HCT116 (cell line): ENCODE measurements around the gene ADD1. TPM values are rescaled to one million over a fixed set of nuclear protein-coding genes. Genes with fewer than 3 reads are reported as not detected.

Source experiments
- ATAC-seq: fragments of 200-7000 bp; cut with Tn5 transposase; 2 replicates; pipeline ENCODE4 v1.9.1; 2020; ENCODE audit warnings: mild to moderate bottlenecking, moderate library complexity
- BruUV-seq: library from RNA; stranded (reverse); fragments of 400-500 nt; replicated peaks from 2 replicates; lab custom pipeline; 2021; lab: Mats Ljungman, UMichigan
- CTCF ChIA-PET: fragments of 300-600 bp; sonication (Branson Sonifier 250); formaldehyde crosslinking; loops from one replicate; lab custom pipeline; 2021; ENCODE audit warnings: antibody characterized with exemption; lab: Charles Lee
- POLR2A ChIA-PET: fragments of 300-600, 350-600 bp; sonication (Branson Sonifier 250); formaldehyde crosslinking; loops from one replicate; lab custom pipeline; 2021; ENCODE audit warnings: antibody characterized with exemption; lab: Charles Lee
- RAD21 ChIA-PET, 2 experiments: fragments of 300-600 bp; sonication (Branson Sonifier 250); formaldehyde crosslinking; loops; one replicate each; lab custom pipeline; 2023; ENCODE audit warnings: low total read pairs in 2 of 2; ENCODE audit not compliant: uncharacterized antibody in 2 of 2, unreplicated experiment in 2 of 2, low non-redundant PET in 1 of 2; lab: Charles Lee
- DNase-seq: peaks from one replicate; pipeline ENCODE4 v3.0.0-alpha.2; 2010; ENCODE audit warnings: low read depth, low spot score
- H2AFZ ChIP-seq: fragments of 200-600 bp; shearing (Covaris generic), sonication (generic); 2 replicates; pipeline ENCODE4 v1.6.1; 2017; ENCODE audit warnings: low read depth, mixed run types, mixed read lengths, antibody characterized with exemption, low read length; ENCODE audit not compliant: poor library complexity, severe bottlenecking
- H3K27ac ChIP-seq: 2 replicates; pipeline ENCODE4 v1.5.1; 2012; ENCODE audit warnings: low read depth, low read length
- H3K27me3 ChIP-seq: fragments of 200-600 bp; sonication (generic); 2 replicates; pipeline ENCODE4 v1.6.1; 2016; ENCODE audit warnings: mixed run types, low read length, mixed read lengths; ENCODE audit not compliant: insufficient read depth
- H3K36me3 ChIP-seq, 2 experiments: fragments of 200-500 bp in 1 of 2; fragments of 200-600 bp in 1 of 2; sonication (Bioruptor generic) in 1 of 2; sonication (generic) in 1 of 2; 2 replicates each; pipeline versions ENCODE4 v1.5.1 to v1.6.1; 2014 to 2016; ENCODE audit warnings: low read length in 2 of 2, inconsistent platforms in 1 of 2, mixed read lengths in 1 of 2, mixed run types in 1 of 2; ENCODE audit not compliant: insufficient read depth in 2 of 2, control insufficient read depth in 1 of 2
- H3K4me1 ChIP-seq, 2 experiments: fragments of 200-600 bp in 1 of 2; sonication (generic) in 1 of 2; 2 replicates each; pipeline versions ENCODE4 v1.5.1 to v1.6.1; 2012 to 2017; ENCODE audit warnings: low read length in 2 of 2, inconsistent platforms in 1 of 2, mild to moderate bottlenecking in 1 of 2, mixed read lengths in 1 of 2, mixed run types in 1 of 2, moderate library complexity in 1 of 2; ENCODE audit not compliant: insufficient read depth in 2 of 2, control insufficient read depth in 1 of 2
- H3K4me2 ChIP-seq: fragments of 200-600 bp; sonication (generic); 2 replicates; pipeline ENCODE4 v1.6.1; 2017; ENCODE audit warnings: mixed run types, low read length, mixed read lengths
- H3K4me3 ChIP-seq, 2 experiments: fragments of 200-600 bp in 1 of 2; sonication (generic) in 1 of 2; replicated peaks in 1 of 2; 2 replicates each; pipeline ENCODE4 v1.5.1; 2011 to 2016; ENCODE audit warnings: low read length in 2 of 2, control low read depth in 1 of 2, low read depth in 1 of 2, mild to moderate bottlenecking in 1 of 2, mixed read lengths in 1 of 2, mixed run types in 1 of 2
- H3K79me2 ChIP-seq: fragments of 200-600 bp; sonication (generic); 2 replicates; pipeline ENCODE4 v1.6.1; 2017; ENCODE audit warnings: mild to moderate bottlenecking, mixed run types, low read length, moderate library complexity, mixed read lengths; ENCODE audit not compliant: insufficient read depth
- H3K9ac ChIP-seq: fragments of 200-600 bp; sonication (generic); 2 replicates; pipeline ENCODE4 v1.6.1; 2016; ENCODE audit warnings: low read length, mixed read lengths
- H3K9me2 ChIP-seq: fragments of 200-600 bp; sonication (generic), shearing (Covaris generic); 2 replicates; pipeline ENCODE4 v1.6.1; 2017; ENCODE audit warnings: mixed run types, mild to moderate bottlenecking, moderate library complexity; ENCODE audit not compliant: insufficient read depth
- H3K9me3 ChIP-seq, 2 experiments: fragments of 200-500 bp in 1 of 2; fragments of 200-600 bp in 1 of 2; sonication (Bioruptor generic) in 1 of 2; sonication (generic) in 1 of 2; 2 replicates each; pipeline ENCODE4 v1.6.1; 2014 to 2017; ENCODE audit warnings: low read length in 2 of 2, mixed read lengths in 2 of 2, inconsistent platforms in 1 of 2, low read depth in 1 of 2, mild to moderate bottlenecking in 1 of 2, mixed run types in 1 of 2, moderate library complexity in 1 of 2; ENCODE audit not compliant: control insufficient read depth in 1 of 2, insufficient read depth in 1 of 2
- H4K20me1 ChIP-seq: fragments of 200-600 bp; sonication (generic), shearing (Covaris generic); 2 replicates; pipeline ENCODE4 v1.6.1; 2017; ENCODE audit warnings: mixed run types, mild to moderate bottlenecking, moderate library complexity; ENCODE audit not compliant: insufficient read depth
- CBX3 ChIP-seq: IDR thresholded peaks from 2 replicates; pipeline ENCODE4 v1.6.1; 2012; ENCODE audit warnings: low read depth
- ELF1 ChIP-seq: IDR thresholded peaks from 2 replicates; pipeline ENCODE4 v1.6.1; 2012; ENCODE audit warnings: low read depth, borderline replicate concordance
- EZH2 ChIP-seq: fragments of 200-600 bp; sonication (generic); IDR thresholded peaks from 2 replicates; pipeline ENCODE4 v1.6.1; 2017; ENCODE audit warnings: antibody characterized with exemption, mixed run types
- FOSL1 ChIP-seq: IDR thresholded peaks from 2 replicates; pipeline ENCODE4 v1.6.1; 2012; ENCODE audit warnings: low read depth
- RAD21 ChIP-seq: IDR thresholded peaks from 2 replicates; pipeline ENCODE4 v1.6.1; 2012; ENCODE audit warnings: low read depth, mild to moderate bottlenecking
- ZBTB33 ChIP-seq: IDR thresholded peaks from 2 replicates; pipeline ENCODE4 v1.6.1; 2011; ENCODE audit warnings: mild to moderate bottlenecking, low read length, moderate library complexity; ENCODE audit not compliant: insufficient replicate concordance; ENCODE audit errors: extremely low read depth
- intact Hi-C: fragments of 100-400 bp; cut with micrococcal nuclease; formaldehyde crosslinking; loops from 2 replicates; pipeline ENCODE4 v1.10.0; 2022
- total RNA-seq: library from RNA; stranded (reverse); gene quantifications from one replicate; pipeline ENCODE4 v1.2.1, GENCODE V29; 2021; ENCODE audit not compliant: unreplicated experiment
- TF ChIP-seq, protein P1 (sequence below), 3 experiments: fragments of 200-600 bp in 1 of 3; sonication (generic) in 1 of 3; IDR thresholded peaks in 2 of 3; conservative IDR thresholded peaks in 1 of 3; 2 replicates each; pipeline ENCODE4 v1.5.1; 2012 to 2017; ENCODE audit warnings: low read depth in 2 of 3, low read length in 2 of 3, antibody characterized with exemption in 1 of 3, borderline replicate concordance in 1 of 3, control low read depth in 1 of 3, mild to moderate bottlenecking in 1 of 3, mixed read lengths in 1 of 3, mixed run types in 1 of 3, moderate library complexity in 1 of 3; ENCODE audit not compliant: insufficient read depth in 1 of 3

Gene ADD1
- total RNA-seq, 1 experiment from 2014 or later = 139 TPM

GRCh38 chr4:2953496-2953895, 109.9 kb downstream of the ADD1 start:
- CTCF ChIA-PET = interaction anchor here (1.0 to 1.3 kb wide), 2 partner anchors 9 to 16 kb away, joined by 3 to 7 read pairs; no protein-coding TSS in a partner anchor
- no peak for ATAC-seq
- no peak overlapping the region for H3K9ac ChIP-seq
- H3K9me3 ChIP-seq = peaks cover 6 to 11% of the 10 kb centered on the region in 2 experiments; a peak in 2 of 4 replicates
- H4K20me1 ChIP-seq = peaks cover 19% of the 10 kb centered on the region; the same call in 1 of the 2 replicates
- no peak overlapping the region for H3K27ac ChIP-seq
- BruUV-seq = no TSS peak
- peaks cover 65 to 87% of the 10 kb centered on the region in 2 experiments for H3K36me3 ChIP-seq
- H3K4me1 ChIP-seq = no peaks in the 10 kb centered on the region
- no peak overlapping the region for H2AFZ ChIP-seq
- RAD21 ChIA-PET = no interaction called here
- H3K79me2 ChIP-seq = peaks cover 81% of the 10 kb centered on the region
- no peak overlapping the region for H3K4me3 ChIP-seq
- no peaks in the 10 kb centered on the region for H3K27me3 ChIP-seq
- DNase-seq = no peak
- no peak for TF ChIP-seq ELF1
- TF ChIP-seq CBX3 = no peak
- no peak for TF ChIP-seq EZH2
- TF ChIP-seq RAD21 = no peak
- POLR2A ChIA-PET = no interaction called here
- intact Hi-C loops = no loop called here
- H3K9me2 ChIP-seq = no peaks in the 10 kb centered on the region
- H3K4me2 ChIP-seq = no peak overlapping the region

DNA sequence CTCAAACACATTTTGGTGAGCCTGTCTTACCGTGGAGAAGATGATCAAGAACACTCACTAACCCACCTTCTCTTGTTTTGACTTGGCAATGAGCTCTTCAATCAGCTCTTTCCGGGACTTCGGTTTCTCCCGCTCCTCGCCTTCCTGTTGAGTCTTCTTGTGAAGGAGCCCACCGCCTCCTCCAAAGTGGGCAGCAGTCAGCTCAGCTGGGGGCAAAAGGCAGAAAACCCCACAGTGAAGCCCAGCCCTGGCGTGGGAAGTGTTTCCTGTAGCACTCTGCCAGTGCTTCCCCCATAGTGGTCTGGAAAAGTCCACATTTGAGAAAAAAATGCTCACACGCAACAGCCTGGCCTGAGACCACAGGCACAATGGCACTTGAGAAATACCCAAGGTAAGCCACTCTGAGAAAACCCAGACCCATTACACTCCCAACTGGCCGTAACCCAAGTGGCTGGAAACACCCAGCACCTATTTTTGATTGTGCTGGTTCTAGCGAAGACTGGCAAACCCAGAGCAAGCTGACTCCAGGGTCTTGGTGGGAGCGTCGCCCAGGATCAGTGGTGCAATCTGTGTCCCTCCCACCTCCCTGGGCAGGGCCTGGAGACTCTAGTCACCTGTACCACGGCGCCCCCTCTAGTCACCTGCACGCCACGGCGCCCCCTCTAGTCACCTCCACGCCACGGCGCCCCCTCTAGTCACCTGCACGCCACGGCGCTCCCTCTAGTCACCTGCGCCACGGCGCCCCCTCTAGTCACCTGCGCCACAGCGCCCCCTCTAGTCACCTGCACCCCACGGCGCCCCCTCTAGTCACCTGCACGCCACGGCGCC, 110.9 kb downstream of the ADD1 start:
- intact Hi-C loops = no loop called here
- Histone ChIP-seq H3K9me2 (no peaks in the 10 kb centered on the region), H4K20me1 (peaks cover 14% of the 10 kb centered on the region; the same call in 1 of the 2 replicates), H3K36me3 (peaks cover 65 to 84% of the 10 kb centered on the region in 2 experiments), H3K4me3 (no peak overlapping the region), H2AFZ (no peak overlapping the region), H3K9me3 (peaks cover 6 to 11% of the 10 kb centered on the region in 2 experiments; a peak in 2 of 4 replicates), H3K27me3 (no peaks in the 10 kb centered on the region), H3K9ac (no peak overlapping the region), H3K79me2 (peaks cover 81% of the 10 kb centered on the region), H3K4me2 (no peak overlapping the region), H3K4me1 (no peaks in the 10 kb centered on the region), H3K27ac (no peak overlapping the region)
- DNase-seq (peak; percentile 13), ATAC-seq (peak; percentile 55)
- CTCF ChIA-PET = interaction anchor here (1.3 kb wide), 1 partner anchor 10 kb away, joined by 7 read pairs; no protein-coding TSS in a partner anchor
- BruUV-seq = no TSS peak
- RAD21 ChIA-PET = no interaction called here
- POLR2A ChIA-PET = no interaction called here
- TF ChIP-seq FOSL1 (no peak), CBX3 (0 out of 2 replicates have a peak, but pooled peaks have one; percentile 23), ZBTB33 (no peak)
- TF ChIP-seq, protein P1, sequence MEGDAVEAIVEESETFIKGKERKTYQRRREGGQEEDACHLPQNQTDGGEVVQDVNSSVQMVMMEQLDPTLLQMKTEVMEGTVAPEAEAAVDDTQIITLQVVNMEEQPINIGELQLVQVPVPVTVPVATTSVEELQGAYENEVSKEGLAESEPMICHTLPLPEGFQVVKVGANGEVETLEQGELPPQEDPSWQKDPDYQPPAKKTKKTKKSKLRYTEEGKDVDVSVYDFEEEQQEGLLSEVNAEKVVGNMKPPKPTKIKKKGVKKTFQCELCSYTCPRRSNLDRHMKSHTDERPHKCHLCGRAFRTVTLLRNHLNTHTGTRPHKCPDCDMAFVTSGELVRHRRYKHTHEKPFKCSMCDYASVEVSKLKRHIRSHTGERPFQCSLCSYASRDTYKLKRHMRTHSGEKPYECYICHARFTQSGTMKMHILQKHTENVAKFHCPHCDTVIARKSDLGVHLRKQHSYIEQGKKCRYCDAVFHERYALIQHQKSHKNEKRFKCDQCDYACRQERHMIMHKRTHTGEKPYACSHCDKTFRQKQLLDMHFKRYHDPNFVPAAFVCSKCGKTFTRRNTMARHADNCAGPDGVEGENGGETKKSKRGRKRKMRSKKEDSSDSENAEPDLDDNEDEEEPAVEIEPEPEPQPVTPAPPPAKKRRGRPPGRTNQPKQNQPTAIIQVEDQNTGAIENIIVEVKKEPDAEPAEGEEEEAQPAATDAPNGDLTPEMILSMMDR (IDR thresholded peaks at IDR 0.05 in 2 of 3, conservative IDR thresholded peaks at IDR 0.05 in 1 of 3; ENCODE audit: borderline replicate concordance in 1 of 3, insufficient read depth in 1 of 3, low read depth in 2 of 3, low read length in 2 of 3) = peak in 2 of 3 experiments; percentile 32 to 98; a peak in 4 of 6 replicates
